Peyer's patch (tissue), 4 donors: ENCODE results near the gene P2RY6. TPM values are rescaled to one million over a fixed set of nuclear protein-coding genes. Genes with fewer than 3 reads are reported as not detected.
A peak's percentile ranks its signal among the peaks of the same experiment; 100 is the strongest.

Source experiments
- DNase-seq, 3 donors: peaks; one replicate each; pipeline ENCODE4 v3.0.0-alpha.2; 2017 to 2019
- H3K27ac ChIP-seq, 4 donors: fragments of 200-600 bp; sonication (generic); one replicate each; pipeline ENCODE4 v1.5.1; 2016 to 2019
- H3K27me3 ChIP-seq, 2 donors: fragments of 200-600 bp; sonication (generic); one replicate each; pipeline ENCODE4 v1.5.1; 2019
- H3K36me3 ChIP-seq, 3 donors: fragments of 200-600 bp; sonication (generic); one replicate each; pipeline ENCODE4 v1.5.1; 2016 to 2019
- H3K4me1 ChIP-seq, 4 donors: fragments of 200-600 bp; sonication (generic); one replicate each; pipeline ENCODE4 v1.5.1; 2016 to 2019
- H3K4me3 ChIP-seq, 4 donors: fragments of 200-600 bp; sonication (generic); 1 replicate in 3 of 4; 2 replicates in 1 of 4; pipeline ENCODE4 v1.5.1; 2016 to 2019; ENCODE audit warnings: mild to moderate bottlenecking in 1 of 4
- H3K9me3 ChIP-seq, 4 donors: fragments of 200-600 bp; sonication (generic); one replicate each; pipeline ENCODE4 v1.5.1; 2016 to 2019; ENCODE audit warnings: mild to moderate bottlenecking in 1 of 4
- POLR2A ChIP-seq, 2 donors: fragments of 450-650 bp; IDR thresholded peaks; one replicate each; pipeline ENCODE4 v1.5.1; 2017; ENCODE audit warnings: antibody characterized with exemption in 2 of 2, mild to moderate bottlenecking in 2 of 2, moderate library complexity in 2 of 2
- total RNA-seq, 4 donors: library from RNA; depleted of rRNA; stranded (reverse); fragments of >200 nt; gene quantifications; one replicate each; pipeline ENCODE4 v1.1.0, GENCODE V29; 2016
- TF ChIP-seq, protein P1 (sequence below), 6 experiments: fragments of 450-650 bp in 4 of 6; fragments of 200-600 bp in 2 of 6; sonication (generic) in 1 of 6; IDR thresholded peaks; one replicate each; pipeline ENCODE4 v1.5.1; 2017 to 2019; ENCODE audit warnings: antibody characterized with exemption in 6 of 6, mild to moderate bottlenecking in 3 of 6, moderate library complexity in 1 of 6

P2RY6 gene
- total RNA-seq, 4 donors from 2014 or later: 1.5 to 6.6 (median 2.3) TPM; not detected in 1

DNA sequence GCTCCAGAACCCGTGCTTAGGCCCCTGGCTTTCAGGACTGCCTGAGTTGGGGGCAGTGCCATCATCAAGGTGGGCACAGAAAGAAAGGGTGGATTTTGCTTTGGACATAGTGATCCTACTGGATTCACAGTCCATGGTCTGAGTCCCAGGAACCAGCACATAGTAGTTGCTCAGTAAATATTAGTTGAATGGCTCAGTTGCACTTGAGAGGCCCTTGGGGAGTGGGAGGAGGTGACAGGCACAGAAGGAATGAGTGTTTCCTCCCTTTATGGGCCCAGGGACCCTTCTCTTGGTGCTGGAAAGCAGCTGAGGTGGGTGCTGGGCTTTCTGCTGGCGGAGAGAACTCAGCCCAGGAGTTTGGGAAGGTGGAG lies 52.5 kb downstream of the P2RY6 start:
- Histone ChIP-seq H3K27ac (peak overlapping the region; percentile 62 to 94 (median 68)), H3K27me3 (no peaks in the 10 kb centered on the region), H3K4me3 (no peak overlapping the region), H3K36me3 (no peaks in the 10 kb centered on the region), H3K4me1 (peaks cover 0 to 63% (median 6%) of the 10 kb centered on the region in 4 donors), H3K9me3 (no peaks in the 10 kb centered on the region)
- TF ChIP-seq, protein P1, sequence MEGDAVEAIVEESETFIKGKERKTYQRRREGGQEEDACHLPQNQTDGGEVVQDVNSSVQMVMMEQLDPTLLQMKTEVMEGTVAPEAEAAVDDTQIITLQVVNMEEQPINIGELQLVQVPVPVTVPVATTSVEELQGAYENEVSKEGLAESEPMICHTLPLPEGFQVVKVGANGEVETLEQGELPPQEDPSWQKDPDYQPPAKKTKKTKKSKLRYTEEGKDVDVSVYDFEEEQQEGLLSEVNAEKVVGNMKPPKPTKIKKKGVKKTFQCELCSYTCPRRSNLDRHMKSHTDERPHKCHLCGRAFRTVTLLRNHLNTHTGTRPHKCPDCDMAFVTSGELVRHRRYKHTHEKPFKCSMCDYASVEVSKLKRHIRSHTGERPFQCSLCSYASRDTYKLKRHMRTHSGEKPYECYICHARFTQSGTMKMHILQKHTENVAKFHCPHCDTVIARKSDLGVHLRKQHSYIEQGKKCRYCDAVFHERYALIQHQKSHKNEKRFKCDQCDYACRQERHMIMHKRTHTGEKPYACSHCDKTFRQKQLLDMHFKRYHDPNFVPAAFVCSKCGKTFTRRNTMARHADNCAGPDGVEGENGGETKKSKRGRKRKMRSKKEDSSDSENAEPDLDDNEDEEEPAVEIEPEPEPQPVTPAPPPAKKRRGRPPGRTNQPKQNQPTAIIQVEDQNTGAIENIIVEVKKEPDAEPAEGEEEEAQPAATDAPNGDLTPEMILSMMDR (IDR thresholded peaks at IDR 0.05): no peak
- no peak for TF ChIP-seq POLR2A (IDR thresholded peaks at IDR 0.05)
- DNase-seq: no peak

DNA sequence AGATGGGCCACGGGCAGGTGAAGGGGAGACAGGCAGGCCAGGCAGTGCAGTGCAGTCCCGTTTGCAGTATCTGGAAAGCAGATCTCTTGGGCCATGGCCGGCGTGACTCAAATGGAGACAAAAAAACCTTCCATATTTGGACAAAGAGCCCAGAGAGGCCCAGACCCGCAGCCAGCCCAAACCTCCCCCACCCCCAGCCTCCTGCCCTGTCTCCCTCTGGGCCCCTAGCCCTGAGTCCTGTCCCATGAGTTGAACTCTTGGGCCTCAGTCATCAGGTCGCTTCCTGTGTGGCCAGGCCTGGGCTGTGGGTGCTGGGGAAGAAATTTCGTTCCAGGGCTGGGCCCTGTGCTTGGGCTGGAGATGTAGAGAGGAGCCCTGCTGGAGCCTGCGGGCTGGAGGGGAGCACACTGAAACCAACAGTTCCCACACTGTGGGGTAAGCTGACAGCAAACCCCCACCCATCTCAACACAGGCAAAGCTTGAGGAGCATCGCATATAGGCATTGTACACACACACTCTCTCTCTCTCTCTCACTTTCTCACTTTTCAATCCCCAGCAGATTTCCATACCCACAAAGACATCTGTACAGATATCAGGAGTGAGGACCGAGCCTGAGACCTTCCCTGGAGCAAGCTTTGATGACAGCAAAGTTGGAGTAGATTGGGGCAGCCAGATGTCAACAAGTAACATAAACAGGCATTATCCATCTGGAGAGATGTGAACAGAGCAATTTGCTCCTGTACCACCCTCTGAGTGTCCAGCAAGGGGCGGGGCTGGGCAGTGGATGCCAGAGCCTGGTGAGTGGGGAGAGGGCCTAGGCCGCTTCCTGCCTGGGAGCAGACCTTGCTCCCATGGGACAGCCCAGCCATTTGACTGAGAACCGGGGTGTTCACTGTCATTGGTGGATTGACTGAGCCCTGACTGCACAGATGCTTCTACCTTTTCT lies 53.2 kb downstream of the P2RY6 start:
- Histone ChIP-seq H3K27ac (peak overlapping the region; percentile 27 to 94 (median 68)), H3K27me3 (no peaks in the 10 kb centered on the region), H3K9me3 (no peaks in the 10 kb centered on the region), H3K4me1 (peaks cover 0 to 63% (median 6%) of the 10 kb centered on the region in 4 donors), H3K36me3 (no peaks in the 10 kb centered on the region), H3K4me3 (no peak overlapping the region)
- TF ChIP-seq, protein P1 (IDR thresholded peaks at IDR 0.05): no peak
- TF ChIP-seq POLR2A (IDR thresholded peaks at IDR 0.05): no peak
- no peak for DNase-seq

DNA sequence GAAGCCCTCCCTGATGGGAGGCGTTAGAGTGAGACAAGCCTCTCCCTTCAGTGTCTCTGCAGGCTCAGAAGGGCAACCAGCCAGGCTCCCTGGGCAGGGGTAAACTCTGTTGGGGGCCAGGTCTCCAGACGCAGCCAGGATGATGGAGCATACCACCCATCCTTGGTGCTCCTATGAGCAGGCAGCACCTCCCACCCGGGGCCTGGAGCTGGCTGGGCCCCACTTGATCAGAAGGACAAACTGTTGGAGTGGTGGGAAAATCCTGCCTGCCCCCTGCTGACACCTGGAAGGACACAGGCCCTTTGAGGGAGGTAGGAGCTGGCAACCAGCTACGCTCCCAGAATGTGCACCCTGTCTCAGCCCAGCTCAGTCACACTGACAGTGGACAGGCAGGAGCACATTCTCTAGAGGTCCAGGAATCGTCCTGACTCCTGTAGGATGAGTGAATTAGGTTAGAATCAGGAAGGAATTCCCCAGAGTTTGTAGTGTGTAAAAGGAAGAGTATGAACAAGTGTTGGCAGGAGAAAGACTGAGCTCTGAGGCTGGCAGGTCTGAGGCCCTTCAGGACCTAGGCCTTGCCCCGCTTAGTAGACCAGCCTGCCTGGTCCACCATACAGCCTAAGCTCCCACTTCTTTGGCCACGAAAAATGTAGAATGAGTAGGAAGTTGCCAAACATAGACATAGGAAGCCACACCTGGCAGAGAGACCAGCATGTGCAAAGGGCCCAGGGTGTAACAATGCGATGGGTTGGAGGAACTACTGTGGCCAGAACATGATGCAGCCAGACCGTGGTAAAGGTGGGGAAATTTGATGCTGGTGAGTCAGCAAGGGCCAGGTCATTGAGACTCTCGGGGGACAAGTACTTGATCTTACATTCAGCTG lies 55.0 kb downstream of the P2RY6 start:
- H3K27ac ChIP-seq: peak overlapping the region in 3 of 4 donors; percentile 31 to 94 (median 57)
- H3K27me3 ChIP-seq: no peaks in the 10 kb centered on the region

DNA sequence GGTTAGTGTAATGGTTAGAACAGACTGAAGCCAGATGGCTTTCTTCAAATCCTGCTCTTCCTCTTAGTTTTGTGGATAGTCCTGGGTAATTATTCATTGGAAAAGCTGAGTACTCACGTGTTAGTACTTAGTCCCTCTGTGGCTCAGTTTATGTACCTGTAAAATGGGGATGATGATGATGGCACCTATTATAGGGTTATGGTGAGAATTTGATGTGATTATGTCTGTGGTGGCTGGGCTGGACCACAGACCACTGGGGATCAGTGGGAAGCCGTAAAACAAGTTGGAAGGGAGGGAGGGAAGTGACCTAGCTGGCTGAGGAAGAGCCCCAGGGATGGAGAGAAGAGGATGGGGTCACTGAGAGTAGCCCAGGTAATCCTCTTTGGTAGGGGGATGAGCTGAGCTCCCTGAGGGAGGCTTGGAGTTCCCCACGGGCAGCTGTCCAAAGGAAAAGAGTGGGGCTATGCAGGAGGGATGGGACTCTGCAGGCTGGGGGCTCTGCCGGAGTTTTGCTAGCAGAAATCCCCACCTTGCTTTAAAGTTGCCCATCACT lies 55.8 kb downstream of the P2RY6 start:
- Histone ChIP-seq H3K9me3 (no peaks in the 10 kb centered on the region), H3K4me3 (no peak overlapping the region), H3K36me3 (no peaks in the 10 kb centered on the region), H3K27ac (peak overlapping the region in 2 of 4 donors; percentile 35 to 94), H3K4me1 (peaks cover 0 to 63% (median 3%) of the 10 kb centered on the region in 4 donors), H3K27me3 (no peaks in the 10 kb centered on the region)
- no peak for TF ChIP-seq POLR2A (IDR thresholded peaks at IDR 0.05)
- TF ChIP-seq, protein P1 (IDR thresholded peaks at IDR 0.05): no peak
- DNase-seq: no peak

More for the DNA sequence above, 55.0 kb downstream of the P2RY6 start:
- peaks cover 0 to 70% (median 3%) of the 10 kb centered on the region in 4 donors for H3K4me1 ChIP-seq
- H3K36me3 ChIP-seq: no peaks in the 10 kb centered on the region
- no peak for DNase-seq
- no peak overlapping the region for H3K4me3 ChIP-seq
- no peaks in the 10 kb centered on the region for H3K9me3 ChIP-seq
- TF ChIP-seq, protein P1 (IDR thresholded peaks at IDR 0.05): no peak
- no peak for TF ChIP-seq POLR2A (IDR thresholded peaks at IDR 0.05)

DNA sequence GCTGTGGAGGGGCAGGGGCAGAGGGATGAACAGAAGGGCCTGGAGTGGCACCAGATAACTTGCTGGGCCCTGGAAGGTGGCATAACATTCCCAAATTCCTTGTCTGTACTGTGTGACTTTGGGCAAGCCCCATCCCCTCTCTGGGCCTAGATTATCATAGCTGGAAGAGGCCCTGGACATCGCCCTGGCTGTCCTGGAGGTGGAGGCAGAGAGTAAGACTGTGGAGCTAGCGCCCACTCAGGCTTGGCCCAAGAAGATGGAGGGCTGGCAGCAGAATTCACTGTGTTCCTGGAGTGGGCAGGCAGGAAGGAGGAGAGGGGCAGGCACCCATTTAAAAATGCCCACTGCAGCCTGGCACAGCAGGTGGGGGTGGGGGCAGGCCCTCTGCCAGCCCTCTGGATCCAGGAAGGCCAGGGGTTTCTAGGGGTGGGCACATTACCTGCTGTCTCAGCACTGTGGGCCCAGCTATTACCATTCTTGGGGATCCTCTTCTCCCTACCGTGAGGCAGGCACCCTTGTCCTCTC lies 58.5 kb downstream of the P2RY6 start:
- Histone ChIP-seq H3K9me3 (no peaks in the 10 kb centered on the region), H3K27ac (peak overlapping the region in 3 of 4 donors; percentile 25 to 64 (median 52)), H3K4me1 (peaks cover 0 to 57% (median under 1%) of the 10 kb centered on the region in 4 donors), H3K4me3 (no peak overlapping the region), H3K27me3 (no peaks in the 10 kb centered on the region), H3K36me3 (no peaks in the 10 kb centered on the region)
- no peak for DNase-seq
- TF ChIP-seq POLR2A (IDR thresholded peaks at IDR 0.05): no peak
- TF ChIP-seq, protein P1 (IDR thresholded peaks at IDR 0.05): no peak
